GM12878 (cell line): Measurements from ENCODE around the gene C1GALT1C1L. TPM values are rescaled to one million over a fixed set of nuclear protein-coding genes. Genes with fewer than 3 reads are reported as not detected.

ENCODE experiments used
- ATAC-seq: fragments of 200-7000 bp; cut with Tn5 transposase; 3 replicates; pipeline ENCODE4 v1.9.1; 2020; ENCODE audit warnings: mild to moderate bottlenecking, moderate library complexity
- BruUV-seq: library from RNA; stranded (reverse); fragments of 400-500 nt; replicated peaks from 2 replicates; lab custom pipeline; 2021; lab: Mats Ljungman, UMichigan
- CTCF ChIA-PET: fragments of 300-600 bp; sonication (Branson Sonifier 250); formaldehyde crosslinking; extraction: SDS; loops from one replicate; lab custom pipeline; 2021; ENCODE audit warnings: inconsistent platforms; lab: Yijun Ruan, JAX
- POLR2A ChIA-PET: fragments of 350-600 bp; formaldehyde crosslinking; extraction: SDS; loops from one replicate; lab custom pipeline; 2021; ENCODE audit warnings: inconsistent platforms; lab: Charles Lee
- RAD21 ChIA-PET: fragments of 300-600 bp; sonication (Branson Sonifier 250); formaldehyde crosslinking; loops from one replicate; lab custom pipeline; 2023; ENCODE audit warnings: antibody characterized with exemption; ENCODE audit not compliant: unreplicated experiment; lab: Charles Lee
- SMC1A ChIA-PET: fragments of 300-600 bp; sonication (Branson Sonifier 250); formaldehyde crosslinking; loops from one replicate; lab custom pipeline; 2023; ENCODE audit not compliant: unreplicated experiment, uncharacterized antibody; lab: Charles Lee
- DNase-seq: peaks from one replicate; pipeline ENCODE4 v3.0.0-alpha.2; 2011; ENCODE audit warnings: low read depth, low spot score
- FAIRE-seq: peaks from 3 replicates; lab custom pipeline; 2011; peaks lifted over from hg19 to GRCh38; lab: Jason Lieb, UNC
- H2AFZ ChIP-seq: 2 replicates; pipeline ENCODE4 v1.6.0; 2011; ENCODE audit warnings: low read depth, low read length, control low read depth; ENCODE audit not compliant: control insufficient read depth
- H3K27ac ChIP-seq: 2 replicates; pipeline ENCODE4 v1.5.1; 2011; ENCODE audit warnings: control low read depth; ENCODE audit not compliant: control insufficient read depth, insufficient read depth
- H3K27me3 ChIP-seq, 2 experiments: replicated peaks in 1 of 2; 2 replicates each; pipeline versions ENCODE4 v1.6.0 to v1.6.1; 2011; ENCODE audit warnings: low read length in 1 of 2; ENCODE audit not compliant: control insufficient read depth in 2 of 2, insufficient read depth in 2 of 2
- H3K36me3 ChIP-seq, 2 experiments: 2 replicates each; pipeline ENCODE4 v1.5.1; 2011; ENCODE audit warnings: low read length in 1 of 2; ENCODE audit not compliant: control insufficient read depth in 2 of 2, insufficient read depth in 2 of 2
- H3K4me1 ChIP-seq: 2 replicates; pipeline ENCODE4 v1.6.1; 2011; ENCODE audit warnings: mild to moderate bottlenecking, low read length, moderate library complexity, mixed read lengths; ENCODE audit not compliant: control insufficient read depth, insufficient read depth
- H3K4me2 ChIP-seq: 2 replicates; pipeline ENCODE4 v1.6.0; 2011; ENCODE audit warnings: control low read depth; ENCODE audit not compliant: control insufficient read depth, insufficient read depth
- H3K4me3 ChIP-seq: fragments of 200-600 bp; sonication (generic); 2 replicates; pipeline ENCODE4 v1.5.1; 2016
- H3K79me2 ChIP-seq: 2 replicates; pipeline ENCODE4 v1.6.0; 2011; ENCODE audit warnings: low read length; ENCODE audit not compliant: control insufficient read depth, insufficient read depth
- H3K9ac ChIP-seq: 2 replicates; pipeline ENCODE4 v1.8.0; 2011; ENCODE audit warnings: low read length, control low read depth, mixed read lengths; ENCODE audit not compliant: control insufficient read depth, insufficient read depth
- H3K9me3 ChIP-seq: replicated peaks from 3 replicates; pipeline ENCODE4 v1.5.1; 2011; ENCODE audit warnings: mild to moderate bottlenecking, low read length; ENCODE audit not compliant: control insufficient read depth, insufficient read depth
- H4K20me1 ChIP-seq: 2 replicates; pipeline ENCODE4 v1.6.0; 2011; ENCODE audit not compliant: control insufficient read depth, insufficient read depth
- ATF2 ChIP-seq: IDR thresholded peaks from 2 replicates; pipeline ENCODE4 v1.6.1; 2012; ENCODE audit warnings: low read length, inconsistent platforms
- BACH1 ChIP-seq: fragments of 450-650 bp; IDR thresholded peaks from 2 replicates; pipeline ENCODE4 v1.6.1; 2017; ENCODE audit warnings: mild to moderate bottlenecking, borderline replicate concordance
- BMI1 ChIP-seq: fragments of 450-650 bp; IDR thresholded peaks from 2 replicates; pipeline ENCODE4 v1.6.1; 2016; ENCODE audit warnings: mild to moderate bottlenecking, moderate library complexity, borderline replicate concordance
- MYC ChIP-seq: IDR thresholded peaks from 2 replicates; pipeline ENCODE4 v1.6.1; 2011; ENCODE audit warnings: mild to moderate bottlenecking, low read length, moderate library complexity, inconsistent platforms; ENCODE audit not compliant: insufficient read depth, insufficient replicate concordance, insufficient read length, severe bottlenecking
- NFIC ChIP-seq: IDR thresholded peaks from 2 replicates; pipeline ENCODE4 v1.6.1; 2012; ENCODE audit warnings: low read depth, mild to moderate bottlenecking, inconsistent platforms, low read length, moderate library complexity
- NFYA ChIP-seq: IDR thresholded peaks from 2 replicates; pipeline ENCODE4 v1.6.1; 2011; ENCODE audit warnings: low read depth, mild to moderate bottlenecking, low read length, improper control_type of control experiment, borderline replicate concordance
- PAX5 ChIP-seq: IDR thresholded peaks from 2 replicates; pipeline ENCODE4 v1.6.1; 2011; ENCODE audit warnings: low read depth, low read length, borderline replicate concordance
- POU2F2 ChIP-seq: IDR thresholded peaks from 3 replicates; pipeline ENCODE4 v1.6.1; 2011; ENCODE audit warnings: low read depth, mild to moderate bottlenecking, low read length, borderline replicate concordance
- RELB ChIP-seq: fragments of 450-650 bp; IDR thresholded peaks from 2 replicates; pipeline ENCODE4 v1.6.1; 2017; ENCODE audit warnings: low read depth, mild to moderate bottlenecking, moderate library complexity
- whole genome bisulfite sequencing: methylation state at CpG from one replicate; pipeline ENCODE4 v1.1.6; 2016; ENCODE audit warnings: low lambda C conversion rate; ENCODE audit not compliant: insufficient replicate concordance, insufficient coverage; ENCODE audit errors: missing lambda C conversion rate; 5-methylcytosine and 5-hydroxymethylcytosine counted together
- in situ Hi-C: fragments of 300-500 bp; cut with MboI; formaldehyde crosslinking; loops from 9 replicates; pipeline ENCODE4 v1.14.3; 2018; ENCODE audit warnings: mixed read lengths
- intact Hi-C: fragments of 100-400 bp; cut with micrococcal nuclease; formaldehyde crosslinking; loops from one replicate; pipeline ENCODE4 v1.14.2; 2022; ENCODE audit not compliant: unreplicated experiment
- polyA plus RNA-seq, 11 experiments: library from polyadenylated mRNA; depleted of rRNA in 4 of 11; unstranded in 6 of 11; stranded (reverse) in 5 of 11; fragments of >200 nt; fragmentation: Nextera tagmentation in 4 of 11; fragmentation: Illumina TruSeq in 1 of 11; extraction: Ambion mirVana in 4 of 11; extraction: Trizol in 1 of 11; gene quantifications; 1 replicate in 1 of 11; 2 replicates in 10 of 11; pipeline versions ENCODE4 v1.2.1 to v1.2.3, GENCODE V29; 2011 to 2016; ENCODE audit warnings: inconsistent platforms in 2 of 11, missing spikeins in 2 of 11, low read depth in 1 of 11
- total RNA-seq, 4 experiments: library from RNA; depleted of rRNA in 3 of 4; stranded (reverse); fragments of >200 nt in 3 of 4; fragmentation: Illumina TruSeq in 1 of 4; extraction: Trizol in 1 of 4; gene quantifications; 2 replicates each; pipeline versions ENCODE4 v1.2.1 to v1.2.3, GENCODE V29; 2013 to 2021
- TF ChIP-seq, protein P1 (sequence below), 3 experiments: IDR thresholded peaks in 2 of 3; conservative IDR thresholded peaks in 1 of 3; 2 replicates each; pipeline ENCODE4 v1.5.1; 2011; ENCODE audit warnings: low read depth in 3 of 3, low read length in 3 of 3, mild to moderate bottlenecking in 3 of 3, control low read depth in 2 of 3, moderate library complexity in 2 of 3, inconsistent platforms in 1 of 3, mixed read lengths in 1 of 3; ENCODE audit not compliant: control insufficient read depth in 2 of 3, insufficient read depth in 1 of 3; ENCODE audit errors: extremely low read depth in 1 of 3
- TF ChIP-seq, protein P2 (sequence below): IDR thresholded peaks from 2 replicates; pipeline ENCODE4 v1.6.1; 2011; ENCODE audit warnings: low read depth, low read length, improper control_type of control experiment, borderline replicate concordance
- TF ChIP-seq, protein P3 (sequence below): fragments of 450-650 bp; IDR thresholded peaks from 2 replicates; pipeline ENCODE4 v1.6.1; 2017; ENCODE audit warnings: mild to moderate bottlenecking, moderate library complexity

C1GALT1C1L gene
- total and polyA plus RNA-seq, 10 of the 15 experiments (the other 5 are each of a cell fraction or from before 2014, with no cell fraction given): not detected

GRCh38 chr2:43648994-43649701, 27.1 kb downstream of the C1GALT1C1L start:
- FAIRE-seq (no peak), DNase-seq (no peak), ATAC-seq (no peak)
- Histone ChIP-seq H3K79me2 (no peaks in the 10 kb centered on the region), H3K27ac (no peak overlapping the region), H4K20me1 (no peaks in the 10 kb centered on the region), H3K4me3 (no peak overlapping the region), H3K36me3 (no peaks in the 10 kb centered on the region), H3K4me1 (no peaks in the 10 kb centered on the region), H3K9me3 (no peaks in the 10 kb centered on the region), H2AFZ (no peak overlapping the region), H3K9ac (no peak overlapping the region), H3K4me2 (no peak overlapping the region), H3K27me3 (no peaks in the 10 kb centered on the region)
- intact Hi-C loops (no loop called here), in situ Hi-C loops (no loop called here)
- ChIA-PET SMC1A (no interaction called here), CTCF (no interaction called here), POLR2A (no interaction called here), RAD21 (no interaction called here)
- no TSS peak for BruUV-seq
- 61% methylated on average over 3 of the region's 3 CpGs for WGBS
- TF ChIP-seq NFYA (no peak), POU2F2 (no peak), RELB (no peak), BACH1 (no peak), ATF2 (no peak), BMI1 (no peak), NFIC (no peak), PAX5 (no peak), MYC (no peak)
- TF ChIP-seq, protein P1, sequence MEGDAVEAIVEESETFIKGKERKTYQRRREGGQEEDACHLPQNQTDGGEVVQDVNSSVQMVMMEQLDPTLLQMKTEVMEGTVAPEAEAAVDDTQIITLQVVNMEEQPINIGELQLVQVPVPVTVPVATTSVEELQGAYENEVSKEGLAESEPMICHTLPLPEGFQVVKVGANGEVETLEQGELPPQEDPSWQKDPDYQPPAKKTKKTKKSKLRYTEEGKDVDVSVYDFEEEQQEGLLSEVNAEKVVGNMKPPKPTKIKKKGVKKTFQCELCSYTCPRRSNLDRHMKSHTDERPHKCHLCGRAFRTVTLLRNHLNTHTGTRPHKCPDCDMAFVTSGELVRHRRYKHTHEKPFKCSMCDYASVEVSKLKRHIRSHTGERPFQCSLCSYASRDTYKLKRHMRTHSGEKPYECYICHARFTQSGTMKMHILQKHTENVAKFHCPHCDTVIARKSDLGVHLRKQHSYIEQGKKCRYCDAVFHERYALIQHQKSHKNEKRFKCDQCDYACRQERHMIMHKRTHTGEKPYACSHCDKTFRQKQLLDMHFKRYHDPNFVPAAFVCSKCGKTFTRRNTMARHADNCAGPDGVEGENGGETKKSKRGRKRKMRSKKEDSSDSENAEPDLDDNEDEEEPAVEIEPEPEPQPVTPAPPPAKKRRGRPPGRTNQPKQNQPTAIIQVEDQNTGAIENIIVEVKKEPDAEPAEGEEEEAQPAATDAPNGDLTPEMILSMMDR (IDR thresholded peaks at IDR 0.05 in 2 of 3, conservative IDR thresholded peaks at IDR 0.05 in 1 of 3; ENCODE audit: control insufficient read depth in 2 of 3, extremely low read depth in 1 of 3, insufficient read depth in 1 of 3, low read depth in 3 of 3, low read length in 3 of 3): no peak
- TF ChIP-seq, protein P2, sequence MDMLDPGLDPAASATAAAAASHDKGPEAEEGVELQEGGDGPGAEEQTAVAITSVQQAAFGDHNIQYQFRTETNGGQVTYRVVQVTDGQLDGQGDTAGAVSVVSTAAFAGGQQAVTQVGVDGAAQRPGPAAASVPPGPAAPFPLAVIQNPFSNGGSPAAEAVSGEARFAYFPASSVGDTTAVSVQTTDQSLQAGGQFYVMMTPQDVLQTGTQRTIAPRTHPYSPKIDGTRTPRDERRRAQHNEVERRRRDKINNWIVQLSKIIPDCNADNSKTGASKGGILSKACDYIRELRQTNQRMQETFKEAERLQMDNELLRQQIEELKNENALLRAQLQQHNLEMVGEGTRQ: no peak
- TF ChIP-seq, protein P3, sequence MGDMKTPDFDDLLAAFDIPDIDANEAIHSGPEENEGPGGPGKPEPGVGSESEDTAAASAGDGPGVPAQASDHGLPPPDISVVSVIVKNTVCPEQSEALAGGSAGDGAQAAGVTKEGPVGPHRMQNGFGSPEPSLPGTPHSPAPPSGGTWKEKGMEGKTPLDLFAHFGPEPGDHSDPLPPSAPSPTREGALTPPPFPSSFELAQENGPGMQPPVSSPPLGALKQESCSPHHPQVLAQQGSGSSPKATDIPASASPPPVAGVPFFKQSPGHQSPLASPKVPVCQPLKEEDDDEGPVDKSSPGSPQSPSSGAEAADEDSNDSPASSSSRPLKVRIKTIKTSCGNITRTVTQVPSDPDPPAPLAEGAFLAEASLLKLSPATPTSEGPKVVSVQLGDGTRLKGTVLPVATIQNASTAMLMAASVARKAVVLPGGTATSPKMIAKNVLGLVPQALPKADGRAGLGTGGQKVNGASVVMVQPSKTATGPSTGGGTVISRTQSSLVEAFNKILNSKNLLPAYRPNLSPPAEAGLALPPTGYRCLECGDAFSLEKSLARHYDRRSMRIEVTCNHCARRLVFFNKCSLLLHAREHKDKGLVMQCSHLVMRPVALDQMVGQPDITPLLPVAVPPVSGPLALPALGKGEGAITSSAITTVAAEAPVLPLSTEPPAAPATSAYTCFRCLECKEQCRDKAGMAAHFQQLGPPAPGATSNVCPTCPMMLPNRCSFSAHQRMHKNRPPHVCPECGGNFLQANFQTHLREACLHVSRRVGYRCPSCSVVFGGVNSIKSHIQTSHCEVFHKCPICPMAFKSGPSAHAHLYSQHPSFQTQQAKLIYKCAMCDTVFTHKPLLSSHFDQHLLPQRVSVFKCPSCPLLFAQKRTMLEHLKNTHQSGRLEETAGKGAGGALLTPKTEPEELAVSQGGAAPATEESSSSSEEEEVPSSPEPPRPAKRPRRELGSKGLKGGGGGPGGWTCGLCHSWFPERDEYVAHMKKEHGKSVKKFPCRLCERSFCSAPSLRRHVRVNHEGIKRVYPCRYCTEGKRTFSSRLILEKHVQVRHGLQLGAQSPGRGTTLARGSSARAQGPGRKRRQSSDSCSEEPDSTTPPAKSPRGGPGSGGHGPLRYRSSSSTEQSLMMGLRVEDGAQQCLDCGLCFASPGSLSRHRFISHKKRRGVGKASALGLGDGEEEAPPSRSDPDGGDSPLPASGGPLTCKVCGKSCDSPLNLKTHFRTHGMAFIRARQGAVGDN: no peak
